K562 (cell line): ENCODE results near the gene NCBP2. TPM values are rescaled to one million over a fixed set of nuclear protein-coding genes. Genes with fewer than 3 reads are reported as not detected.

Experiments used
- ATAC-seq: fragments of 200-7000 bp; cut with Tn5 transposase; 3 replicates; pipeline ENCODE4 v1.9.1; 2020; ENCODE audit warnings: moderate library complexity
- BruUV-seq: library from RNA; stranded (reverse); fragments of 400-500 nt; replicated peaks from 2 replicates; lab custom pipeline; 2021; lab: Mats Ljungman, UMichigan
- CTCF ChIA-PET: fragments of 300-600 bp; formaldehyde crosslinking; extraction: SDS; loops from one replicate; lab custom pipeline; 2021; ENCODE audit warnings: low intra/inter-chr PET ratio; lab: Yijun Ruan, JAX
- POLR2A ChIA-PET: fragments of 300-600, 350-650 bp; sonication (Branson Sonifier 250); formaldehyde crosslinking; extraction: SDS; loops from one replicate; lab custom pipeline; 2021; ENCODE audit warnings: antibody characterized with exemption, inconsistent platforms; lab: Yijun Ruan, JAX
- DNase-seq, 4 experiments: peaks; one replicate each; pipeline versions ENCODE4 v3.0.0 to v3.0.0-alpha.2; 2011 to 2018; ENCODE audit warnings: low spot score in 3 of 4, mixed read lengths in 3 of 4; ENCODE audit errors: extremely low read depth in 1 of 4
- FAIRE-seq: peaks from 2 replicates; lab custom pipeline; 2011; peaks lifted over from hg19 to GRCh38; lab: Jason Lieb, UNC
- H2AFZ ChIP-seq: 2 replicates; pipeline ENCODE4 v1.6.0; 2011; ENCODE audit warnings: low read depth, low read length, control low read depth, inconsistent platforms
- H3K27ac ChIP-seq: fragments of 200-600 bp; 3 replicates; pipeline ENCODE4 v1.8.0; 2011; ENCODE audit warnings: low read depth, mild to moderate bottlenecking, control low read depth, inconsistent platforms, low read length, moderate library complexity, mixed read lengths; ENCODE audit errors: extremely low read depth
- H3K27me3 ChIP-seq, 2 experiments: fragments of 300-600 bp in 1 of 2; 2 replicates in 1 of 2; 3 replicates in 1 of 2; pipeline versions ENCODE4 v1.6.0 to v1.8.0; 2011; ENCODE audit warnings: inconsistent platforms in 2 of 2, low read length in 2 of 2, mild to moderate bottlenecking in 1 of 2, mixed read lengths in 1 of 2, moderate library complexity in 1 of 2; ENCODE audit not compliant: control insufficient read depth in 2 of 2, insufficient read depth in 2 of 2
- H3K36me3 ChIP-seq: fragments of 300-600 bp; 3 replicates; pipeline ENCODE4 v1.8.0; 2011; ENCODE audit warnings: mild to moderate bottlenecking, low read length, inconsistent platforms; ENCODE audit not compliant: control insufficient read depth, insufficient read depth
- H3K4me1 ChIP-seq, 2 experiments: fragments of 200-600 bp in 1 of 2; replicated peaks in 1 of 2; 2 replicates in 1 of 2; 3 replicates in 1 of 2; pipeline versions ENCODE4 v1.5.1 to v1.8.0; 2011; ENCODE audit warnings: inconsistent platforms in 2 of 2, low read length in 2 of 2, mild to moderate bottlenecking in 1 of 2, mixed read lengths in 1 of 2, moderate library complexity in 1 of 2; ENCODE audit not compliant: control insufficient read depth in 2 of 2, insufficient read depth in 2 of 2
- H3K4me2 ChIP-seq: 2 replicates; pipeline ENCODE4 v1.6.1; 2011; ENCODE audit warnings: low read length, control low read depth, inconsistent platforms, mixed read lengths; ENCODE audit not compliant: insufficient read depth
- H3K4me3 ChIP-seq: fragments of 200-600 bp; sonication (generic), shearing (Covaris generic); 2 replicates; pipeline ENCODE4 v1.5.1; 2016; ENCODE audit warnings: control low read depth, inconsistent platforms
- H3K79me2 ChIP-seq: fragments of 200-600 bp; 3 replicates; pipeline ENCODE4 v1.8.0; 2011; ENCODE audit warnings: low read length, inconsistent platforms; ENCODE audit not compliant: control insufficient read depth, insufficient read depth
- H3K9ac ChIP-seq, 2 experiments: 2 replicates each; pipeline versions ENCODE4 v1.6.0 to v1.6.1; 2011; ENCODE audit warnings: low read depth in 2 of 2, low read length in 2 of 2, control low read depth in 1 of 2, inconsistent platforms in 1 of 2, mild to moderate bottlenecking in 1 of 2, mixed read lengths in 1 of 2; ENCODE audit not compliant: insufficient read depth in 1 of 2
- H3K9me1 ChIP-seq: one replicate; pipeline ENCODE4 v1.6.0; 2011; ENCODE audit warnings: inconsistent platforms, mild to moderate bottlenecking, low read length, moderate library complexity; ENCODE audit not compliant: control insufficient read depth, insufficient read depth
- H3K9me3 ChIP-seq: replicated peaks from 2 replicates; pipeline ENCODE4 v1.5.1; 2011; ENCODE audit warnings: low read depth, low read length, inconsistent platforms; ENCODE audit not compliant: control insufficient read depth, insufficient read depth
- H4K20me1 ChIP-seq: replicated peaks from 2 replicates; pipeline ENCODE4 v1.6.1; 2011; ENCODE audit warnings: low read length, inconsistent platforms, mixed read lengths; ENCODE audit not compliant: control insufficient read depth, insufficient read depth
- ASH1L ChIP-seq: fragments of 450-650 bp; IDR thresholded peaks from 2 replicates; pipeline ENCODE4 v1.6.1; 2018; ENCODE audit warnings: borderline replicate concordance, mild to moderate bottlenecking, low read depth; ENCODE audit not compliant: partially characterized antibody
- KLF6 ChIP-seq: fragments of 250-450 bp; sonication (Bioruptor Pico); IDR thresholded peaks from 2 replicates; pipeline ENCODE4 v1.4.0; 2020; ENCODE audit warnings: mild to moderate bottlenecking, moderate library complexity, borderline replicate concordance
- L3MBTL2 ChIP-seq: fragments of 450-650 bp; IDR thresholded peaks from 2 replicates; pipeline ENCODE4 v1.6.1; 2016; ENCODE audit warnings: mild to moderate bottlenecking, moderate library complexity
- LARP7 ChIP-seq: fragments of 450-650 bp; IDR thresholded peaks from 2 replicates; pipeline ENCODE4 v1.6.1; 2016
- NBN ChIP-seq: fragments of 450-650 bp; IDR thresholded peaks from 2 replicates; pipeline ENCODE4 v1.6.1; 2016; ENCODE audit warnings: low read depth, mild to moderate bottlenecking
- POLR2G ChIP-seq: fragments of 200-400 bp; formaldehyde crosslinking; IDR thresholded peaks from 2 replicates; pipeline ENCODE4 v1.6.1; 2017; ENCODE audit warnings: low read depth, mild to moderate bottlenecking, antibody characterized with exemption, low read length, moderate library complexity
- RFX7 ChIP-seq: fragments of 250-450 bp; sonication (Bioruptor Pico); IDR thresholded peaks from 2 replicates; pipeline ENCODE4 v1.5.1; 2021; ENCODE audit warnings: mild to moderate bottlenecking
- SIN3B ChIP-seq: fragments of 450-650 bp; IDR thresholded peaks from 2 replicates; pipeline ENCODE4 v1.6.1; 2017; ENCODE audit warnings: low read depth, mild to moderate bottlenecking, moderate library complexity
- SNRNP70 ChIP-seq: fragments of 200-400 bp; formaldehyde crosslinking; optimal IDR thresholded peaks from 2 replicates; pipeline ENCODE3; 2017; ENCODE audit warnings: low read depth, low read length
- SRSF7 ChIP-seq: fragments of 200-400 bp; formaldehyde crosslinking; optimal IDR thresholded peaks from 2 replicates; pipeline ENCODE3; 2017; ENCODE audit warnings: mild to moderate bottlenecking, low read depth, low read length
- TBP ChIP-seq: optimal IDR thresholded peaks from 2 replicates; pipeline ENCODE3; 2011; ENCODE audit warnings: low read depth, low read length, improper control_type of control experiment
- U2AF2 ChIP-seq: fragments of 200-400 bp; formaldehyde crosslinking; optimal IDR thresholded peaks from 2 replicates; pipeline ENCODE3; 2017; ENCODE audit warnings: low read depth, mild to moderate bottlenecking, low read length
- ZKSCAN3 ChIP-seq: fragments of 250-450 bp; sonication (Bioruptor Pico); IDR thresholded peaks from 2 replicates; pipeline ENCODE4 v1.4.0; 2020
- ZNF184 ChIP-seq: sonication (generic); formaldehyde crosslinking; IDR thresholded peaks from 2 replicates; pipeline ENCODE4 v1.5.0; 2020; ENCODE audit warnings: missing genetic modification reagents
- ZNF3 ChIP-seq: fragments of 250-450 bp; sonication (Bioruptor Pico); IDR thresholded peaks from 2 replicates; pipeline ENCODE4 v1.5.0; 2021; ENCODE audit warnings: mild to moderate bottlenecking, moderate library complexity
- ZNF311 ChIP-seq: fragments of 250-450 bp; sonication (Bioruptor Pico); IDR thresholded peaks from 2 replicates; pipeline ENCODE4 v1.4.0; 2020; ENCODE audit warnings: mild to moderate bottlenecking, moderate library complexity
- ZNF589 ChIP-seq: fragments of 200-800 bp; sonication (Bioruptor generic); IDR thresholded peaks from 2 replicates; pipeline ENCODE4 v1.6.1; 2016; ENCODE audit warnings: low read depth, missing genetic modification characterization, missing compliant biosample characterization
- WGBS: fragments of 100-300 bp; shearing (Covaris generic); methylation state at CpG from one replicate; pipeline ENCODE4 v1.1.6; 2016; ENCODE audit warnings: low coverage, mixed read lengths; ENCODE audit not compliant: insufficient coverage; ENCODE audit errors: missing lambda C conversion rate; 5-methylcytosine and 5-hydroxymethylcytosine counted together
- in situ Hi-C: fragments of 300-500 bp; cut with MboI; formaldehyde crosslinking; loops from 4 replicates; pipeline ENCODE4 v1.15.0; 2018; ENCODE audit warnings: inconsistent platforms, mixed read lengths
- intact Hi-C: fragments of 100-400 bp; cut with micrococcal nuclease; formaldehyde crosslinking; loops from 2 replicates; pipeline ENCODE4 v1.14.2; 2022
- polyA plus RNA-seq, 8 experiments: library from polyadenylated mRNA; depleted of rRNA in 4 of 8; stranded (reverse) in 5 of 8; unstranded in 3 of 8; fragments of >200 nt; fragmentation: Nextera tagmentation in 2 of 8; fragmentation: Illumina TruSeq in 1 of 8; extraction: Ambion mirVana in 2 of 8; extraction: Trizol in 1 of 8; gene quantifications; 2 replicates each; pipeline versions ENCODE4 v1.2.1 to v1.2.3, GENCODE V29; 2011 to 2014; ENCODE audit warnings: inconsistent platforms in 1 of 8, missing spikeins in 1 of 8
- total RNA-seq, 7 experiments: library from RNA; depleted of rRNA in 6 of 7; stranded (reverse); fragments of >200 nt in 6 of 7; fragmentation: Illumina TruSeq in 2 of 7; extraction: Trizol in 2 of 7; gene quantifications; 2 replicates each; pipeline versions ENCODE4 v1.2.1 to v1.2.3, GENCODE V29; 2011 to 2021; ENCODE audit warnings: low replicate concordance in 1 of 7
- TF ChIP-seq, protein P1 (sequence below): fragments of 450-650 bp; IDR thresholded peaks from 2 replicates; pipeline ENCODE4 v1.6.1; 2017; ENCODE audit warnings: antibody characterized with exemption
- TF ChIP-seq, protein P2 (sequence below): fragments of 450-650 bp; conservative IDR thresholded peaks from 2 replicates; pipeline ENCODE4 v1.6.1; 2016; ENCODE audit warnings: missing genetic modification characterization, low read depth, mild to moderate bottlenecking, missing compliant biosample characterization, moderate library complexity

The NCBP2 gene
- total and polyA plus RNA-seq, 9 of the 15 experiments (the other 6 are each of a cell fraction or from before 2014, with no cell fraction given): 56.4 to 102 (median 82.3) TPM

DNA sequence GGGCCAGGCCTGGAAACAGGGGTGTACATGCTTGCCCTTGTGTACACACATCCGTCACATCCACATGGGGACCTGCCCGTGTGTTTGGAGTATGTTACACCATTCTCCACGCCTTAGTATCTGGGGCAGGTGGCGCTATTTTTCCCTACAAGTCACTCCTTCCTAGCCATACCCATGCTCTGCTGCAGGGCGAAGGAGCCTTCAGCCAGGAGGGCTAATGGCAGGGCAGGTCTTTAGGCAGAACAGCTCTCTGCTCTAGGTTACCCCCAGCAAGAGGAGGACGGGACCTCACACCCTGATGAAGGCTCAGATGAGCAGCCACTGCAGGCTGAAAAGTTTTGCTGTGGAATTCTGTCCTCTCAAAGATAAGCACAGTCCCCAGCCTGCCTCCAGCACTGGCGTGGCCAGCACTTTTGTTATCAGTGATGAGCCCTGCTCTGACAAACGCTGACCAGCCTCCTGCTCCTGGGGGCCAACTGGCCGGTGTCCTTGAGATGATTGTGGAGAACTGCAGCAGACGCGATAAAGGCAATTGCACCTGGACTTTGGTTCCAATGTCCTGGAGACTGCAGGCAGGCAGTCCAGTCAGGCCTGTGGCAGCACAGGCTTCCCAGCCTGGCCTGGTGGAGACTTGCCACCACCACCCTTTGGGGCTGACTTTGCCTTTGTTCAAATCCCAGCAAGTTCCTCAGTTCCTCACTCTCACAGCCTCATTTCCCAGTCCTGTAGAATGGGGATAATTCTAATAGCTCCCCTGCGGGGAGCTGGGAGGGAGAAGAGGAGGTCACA is 46.1 kb upstream of the NCBP2 start:
- POLR2A ChIA-PET: no interaction called here
- Histone ChIP-seq H3K4me3 (no peak overlapping the region), H3K4me2 (peak overlapping the region; percentile 73), H3K27me3 (no peaks in the 10 kb centered on the region), H3K9ac (peak overlapping the region; percentile 8 to 82; a peak in 2 of 4 replicates), H3K4me1 (peaks cover 18 to 44% of the 10 kb centered on the region in 2 experiments), H3K9me3 (0 out of 2 replicates have a peak, but pooled peaks cover 4% of the 10 kb centered on the region), H4K20me1 (0 out of 2 replicates have a peak, but pooled peaks cover 4% of the 10 kb centered on the region), H2AFZ (peak overlapping the region; percentile 81), H3K79me2 (no peaks in the 10 kb centered on the region), H3K9me1 (peaks cover 4% of the 10 kb centered on the region), H3K36me3 (no peaks in the 10 kb centered on the region), H3K27ac (peak overlapping the region; percentile 59)
- intact Hi-C loops (loop anchor here (1.0 kb wide), 1 partner anchor 46 kb away; the partner anchor contains the start of gene NCBP2), in situ Hi-C loops (loop anchor here (25.0 kb wide), 1 partner anchor 524 kb away; no protein-coding TSS in a partner anchor)
- CTCF ChIA-PET: no interaction called here
- FAIRE-seq (peak; percentile 100), ATAC-seq (peak; percentile 98), DNase-seq (peak; percentile 78 to 97 (median 90))
- WGBS: 9% methylated on average over 12 of the region's 12 CpGs
- no TSS peak for BruUV-seq
- TF ChIP-seq RFX7 (CRISPR knock-in tag) (no peak), ZNF184 (no peak), ZKSCAN3 (no peak), ZNF589 (CRISPR knock-in tag) (peak; percentile 96), LARP7 (no peak), ZNF311 (no peak), POLR2G (no peak), NBN (peak; percentile 83), L3MBTL2 (peak; percentile 90), SNRNP70 (no peak), KLF6 (no peak), ASH1L (no peak), SIN3B (no peak), U2AF2 (no peak), ZNF3 (CRISPR knock-in tag) (no peak), TBP (no peak), SRSF7 (no peak)
- TF ChIP-seq, protein P1, sequence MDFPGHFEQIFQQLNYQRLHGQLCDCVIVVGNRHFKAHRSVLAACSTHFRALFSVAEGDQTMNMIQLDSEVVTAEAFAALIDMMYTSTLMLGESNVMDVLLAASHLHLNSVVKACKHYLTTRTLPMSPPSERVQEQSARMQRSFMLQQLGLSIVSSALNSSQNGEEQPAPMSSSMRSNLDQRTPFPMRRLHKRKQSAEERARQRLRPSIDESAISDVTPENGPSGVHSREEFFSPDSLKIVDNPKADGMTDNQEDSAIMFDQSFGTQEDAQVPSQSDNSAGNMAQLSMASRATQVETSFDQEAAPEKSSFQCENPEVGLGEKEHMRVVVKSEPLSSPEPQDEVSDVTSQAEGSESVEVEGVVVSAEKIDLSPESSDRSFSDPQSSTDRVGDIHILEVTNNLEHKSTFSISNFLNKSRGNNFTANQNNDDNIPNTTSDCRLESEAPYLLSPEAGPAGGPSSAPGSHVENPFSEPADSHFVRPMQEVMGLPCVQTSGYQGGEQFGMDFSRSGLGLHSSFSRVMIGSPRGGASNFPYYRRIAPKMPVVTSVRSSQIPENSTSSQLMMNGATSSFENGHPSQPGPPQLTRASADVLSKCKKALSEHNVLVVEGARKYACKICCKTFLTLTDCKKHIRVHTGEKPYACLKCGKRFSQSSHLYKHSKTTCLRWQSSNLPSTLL: no peak
- TF ChIP-seq, protein P2, sequence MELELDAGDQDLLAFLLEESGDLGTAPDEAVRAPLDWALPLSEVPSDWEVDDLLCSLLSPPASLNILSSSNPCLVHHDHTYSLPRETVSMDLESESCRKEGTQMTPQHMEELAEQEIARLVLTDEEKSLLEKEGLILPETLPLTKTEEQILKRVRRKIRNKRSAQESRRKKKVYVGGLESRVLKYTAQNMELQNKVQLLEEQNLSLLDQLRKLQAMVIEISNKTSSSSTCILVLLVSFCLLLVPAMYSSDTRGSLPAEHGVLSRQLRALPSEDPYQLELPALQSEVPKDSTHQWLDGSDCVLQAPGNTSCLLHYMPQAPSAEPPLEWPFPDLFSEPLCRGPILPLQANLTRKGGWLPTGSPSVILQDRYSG (tag): no peak; the same call in 1 of the 2 replicates
